ENCODE measurements around the gene BCAP29. TPM values are rescaled to one million over a fixed set of nuclear protein-coding genes. Genes with fewer than 3 reads are reported as not detected.
"Not testable (repeated sequence)": the region's sequence is repeated elsewhere in the genome, so short reads cannot be mapped to it uniquely, and the experiment has no call there.

BCAP29 gene
- polyA plus RNA-seq (ENCODE audit: insufficient read length), result 42.0 TPM

DNA sequence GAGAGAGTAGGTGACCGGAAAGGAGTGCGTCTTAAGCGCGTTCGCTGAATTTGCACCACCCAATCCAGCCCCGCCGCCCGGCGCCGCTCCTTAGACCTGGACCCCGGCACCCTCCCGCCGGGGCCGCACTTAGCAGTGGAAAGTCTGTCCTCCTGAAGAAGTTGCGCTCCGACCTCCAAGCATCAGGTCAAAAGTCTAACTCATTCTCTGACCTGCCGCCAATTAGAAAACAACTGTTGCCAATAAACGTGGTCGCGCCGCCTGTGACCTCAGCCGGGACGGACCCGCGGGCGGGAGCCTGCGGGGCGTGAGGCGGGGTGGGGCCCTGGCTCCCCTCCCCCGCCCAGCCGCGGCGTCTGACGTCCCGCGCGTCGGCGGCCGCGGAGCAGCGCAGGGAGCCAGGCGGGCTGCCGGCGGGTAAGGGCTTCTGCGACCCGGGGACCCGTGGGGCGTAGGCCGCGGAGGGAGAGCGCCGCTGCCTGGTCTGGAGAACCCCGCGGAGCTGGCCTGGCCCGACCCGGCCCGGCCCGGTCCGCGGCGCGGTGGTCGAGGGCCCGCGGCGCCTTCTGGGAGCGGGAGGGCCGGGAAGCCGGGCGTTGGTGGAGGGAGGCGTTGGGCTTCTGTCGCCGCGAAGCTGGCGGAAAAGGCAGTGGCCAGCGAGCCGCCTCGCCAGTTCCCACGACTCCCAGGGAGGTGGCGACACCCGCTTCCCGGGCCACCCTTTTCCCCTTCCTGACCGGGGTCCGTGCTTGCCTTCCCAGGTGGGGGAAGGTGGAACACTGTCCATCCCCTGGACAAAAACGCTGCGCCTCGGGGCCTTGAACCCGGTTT, at the start of gene BCAP29:
Gene BCAP29 (plus strand): TSS at position 362 of the 831 bp plus-strand sequence. CDS start 527 bp downstream, outside the sequence.
- peak; percentile 31 for DNase-seq (ENCODE audit: low read depth)

- no peak for DNase-seq (ENCODE audit: low read depth)
Measured at GRCh38 chr7:107530751-107531150, 49.3 kb upstream of the BCAP29 start.

GRCh38 chr7:107534139-107534538, 45.9 kb upstream of the BCAP29 start:
- DNase-seq (ENCODE audit: low read depth), result no peak

- not testable (repeated sequence) for DNase-seq (ENCODE audit: low read depth)
Measured at GRCh38 chr7:107537228-107537627, 42.8 kb upstream of the BCAP29 start.

DNA sequence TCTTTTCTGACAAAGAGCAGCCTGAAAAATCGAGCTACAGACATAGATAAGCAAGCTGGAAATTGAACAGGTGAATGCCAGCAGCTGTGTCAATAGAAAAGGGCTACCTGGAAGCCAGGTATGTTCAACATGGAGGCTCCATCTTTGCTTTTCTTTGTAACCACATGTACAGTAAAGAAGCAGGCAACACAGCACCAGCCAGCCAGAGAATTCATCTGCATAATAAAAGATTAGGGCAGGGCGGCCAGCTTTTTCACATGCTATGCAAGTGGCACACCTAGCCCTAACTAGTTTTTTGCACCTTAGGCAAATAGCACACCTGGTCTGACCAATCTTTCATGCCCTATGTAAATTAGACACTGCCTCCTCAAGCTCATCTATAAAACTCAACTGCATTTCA, 42.0 kb upstream of the BCAP29 start:
- no peak for DNase-seq (ENCODE audit: low read depth)

DNA sequence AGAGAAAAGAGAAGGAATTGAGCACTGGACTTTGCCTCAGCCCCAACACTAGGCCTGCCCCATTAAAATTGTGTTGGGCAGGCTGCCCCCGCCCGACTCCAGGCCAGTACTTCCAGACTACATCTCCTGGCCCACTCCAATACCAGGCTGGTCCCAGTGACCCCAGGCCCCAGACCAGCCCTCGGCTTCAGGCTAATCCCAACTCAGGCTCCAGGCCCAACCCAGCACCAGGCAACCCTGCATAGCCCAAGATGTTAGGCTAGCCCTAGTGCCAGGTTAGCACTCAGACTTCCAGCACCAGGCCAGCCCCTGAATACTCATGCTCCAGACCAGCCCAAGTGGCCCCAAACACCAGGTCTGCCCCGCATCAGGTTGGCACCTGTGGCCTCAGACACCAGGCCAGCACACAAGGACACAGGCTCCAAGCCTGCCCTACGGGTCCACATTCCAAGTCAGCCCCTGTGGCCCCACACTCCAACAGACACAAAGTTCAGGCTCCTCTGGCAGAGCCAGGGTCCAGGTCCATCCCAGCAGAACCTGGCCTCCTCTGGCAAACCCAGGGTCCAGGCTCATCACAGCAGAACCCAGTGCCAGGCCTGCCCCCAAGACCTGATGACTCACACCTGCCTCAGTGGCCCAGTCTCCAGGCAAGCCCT, 36.6 kb upstream of the BCAP29 start:
- DNase-seq (ENCODE audit: low read depth), result no peak

DNA sequence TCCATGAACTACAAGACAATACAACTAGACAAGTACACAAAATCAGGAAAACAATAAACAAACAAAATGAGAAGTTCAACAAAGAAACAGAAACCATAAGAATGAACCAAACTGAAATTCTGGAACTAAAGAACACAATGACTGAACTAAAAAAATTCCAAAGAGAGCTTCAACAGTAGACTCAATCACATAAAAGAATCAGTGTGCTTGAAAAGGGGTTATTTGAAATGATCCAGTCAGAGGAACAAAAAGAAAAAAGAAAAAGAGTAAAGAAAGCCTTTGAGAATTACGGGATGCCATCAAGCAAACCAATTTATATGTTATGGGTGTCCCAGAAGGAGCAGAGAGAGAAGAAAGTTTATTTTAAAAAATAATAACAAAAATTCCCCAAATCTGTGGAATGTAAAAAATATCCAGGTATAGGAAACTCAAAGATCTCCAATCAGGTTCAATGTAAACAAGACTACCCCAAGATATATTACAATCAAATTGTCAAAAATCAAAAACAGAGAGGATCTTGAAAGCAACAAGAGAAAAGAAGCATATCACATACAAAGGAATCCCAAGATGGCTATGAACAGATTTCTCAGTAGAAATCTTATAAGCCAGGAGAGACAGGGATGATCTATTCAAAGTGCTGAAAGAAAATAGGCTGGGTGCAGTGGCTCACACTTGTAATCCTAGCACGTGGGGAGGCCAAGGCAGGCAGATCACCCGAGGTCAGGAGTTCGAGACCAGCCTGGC, 35.0 kb upstream of the BCAP29 start:
- DNase-seq (ENCODE audit: low read depth), result no peak

DNA sequence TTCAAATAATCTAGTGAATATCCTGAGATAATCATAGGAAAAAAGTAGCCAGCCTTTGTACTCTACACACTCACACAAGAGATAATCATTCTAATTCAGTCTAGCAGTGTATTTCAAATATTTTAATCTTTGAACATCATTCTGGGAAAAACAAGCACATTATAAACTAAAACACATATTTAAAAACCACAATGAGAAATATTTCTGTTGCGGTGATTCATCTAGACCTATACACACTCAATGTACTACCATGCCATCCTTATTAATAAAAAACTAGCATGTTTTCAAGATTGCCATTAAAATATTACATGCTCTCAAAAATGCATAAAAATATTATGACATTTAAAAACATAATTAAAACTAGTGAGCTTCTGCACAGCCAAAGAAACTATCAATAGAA, 28.1 kb upstream of the BCAP29 start:
- no peak for DNase-seq (ENCODE audit: low read depth)

- DNase-seq (ENCODE audit: low read depth), result no peak
Measured at GRCh38 chr7:107555893-107556292, 24.2 kb upstream of the BCAP29 start.

DNA sequence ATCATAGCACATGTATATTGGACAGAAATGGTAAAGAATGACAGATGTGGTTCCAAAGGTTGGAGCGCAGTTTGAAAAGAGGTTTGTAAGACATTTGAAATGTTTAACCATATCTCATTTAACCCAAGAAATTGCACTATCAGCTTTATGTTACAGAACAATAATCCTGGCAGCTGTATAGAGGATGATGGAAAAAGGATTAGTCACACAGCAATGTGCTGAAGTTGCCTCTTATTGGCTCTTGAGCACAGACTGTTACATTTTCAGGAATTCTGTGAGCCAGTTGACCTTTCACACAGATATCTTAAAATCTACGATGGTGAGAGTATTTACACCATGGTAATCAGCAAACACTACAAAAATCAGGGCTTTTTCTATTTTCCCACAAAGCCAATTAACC, 20.2 kb upstream of the BCAP29 start:
- no peak for DNase-seq (ENCODE audit: low read depth)

GRCh38 chr7:107560898-107561516, 19.0 kb upstream of the BCAP29 start:
- no peak for DNase-seq (ENCODE audit: low read depth)

DNA sequence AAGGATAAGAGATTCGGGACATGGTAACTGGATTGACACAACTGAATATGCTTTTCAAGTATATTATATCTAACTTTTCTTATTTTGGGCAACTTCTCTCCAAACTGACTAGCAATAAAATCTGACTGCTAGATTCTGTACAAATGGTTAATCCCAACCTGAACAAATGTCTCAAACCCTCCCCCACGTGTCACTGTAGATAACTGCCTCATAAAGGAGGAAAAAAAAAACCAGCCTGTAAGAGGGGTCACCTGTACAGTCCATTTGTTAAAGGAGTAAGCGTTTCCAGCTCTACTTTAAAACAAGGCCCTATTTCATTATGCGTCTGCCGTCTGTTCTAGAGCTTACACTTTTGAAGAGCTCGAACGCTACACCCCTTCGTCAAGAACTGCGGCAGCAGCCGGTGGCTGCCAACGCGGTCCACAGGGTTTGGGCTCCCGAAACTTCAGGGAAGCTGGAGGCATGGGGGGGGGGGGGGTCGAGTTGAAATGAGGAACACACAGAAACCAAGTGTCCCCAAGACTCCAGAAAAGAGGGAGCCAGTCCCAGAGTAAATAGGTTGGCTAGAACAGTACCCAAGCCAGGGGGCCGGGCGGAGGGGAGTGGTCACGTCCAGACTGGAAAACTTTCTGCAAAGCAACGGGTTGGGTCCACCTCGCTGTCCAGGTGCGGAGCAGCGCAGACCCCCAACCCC, 16.8 kb upstream of the BCAP29 start:
- DNase-seq (ENCODE audit: low read depth), result no peak

DNA sequence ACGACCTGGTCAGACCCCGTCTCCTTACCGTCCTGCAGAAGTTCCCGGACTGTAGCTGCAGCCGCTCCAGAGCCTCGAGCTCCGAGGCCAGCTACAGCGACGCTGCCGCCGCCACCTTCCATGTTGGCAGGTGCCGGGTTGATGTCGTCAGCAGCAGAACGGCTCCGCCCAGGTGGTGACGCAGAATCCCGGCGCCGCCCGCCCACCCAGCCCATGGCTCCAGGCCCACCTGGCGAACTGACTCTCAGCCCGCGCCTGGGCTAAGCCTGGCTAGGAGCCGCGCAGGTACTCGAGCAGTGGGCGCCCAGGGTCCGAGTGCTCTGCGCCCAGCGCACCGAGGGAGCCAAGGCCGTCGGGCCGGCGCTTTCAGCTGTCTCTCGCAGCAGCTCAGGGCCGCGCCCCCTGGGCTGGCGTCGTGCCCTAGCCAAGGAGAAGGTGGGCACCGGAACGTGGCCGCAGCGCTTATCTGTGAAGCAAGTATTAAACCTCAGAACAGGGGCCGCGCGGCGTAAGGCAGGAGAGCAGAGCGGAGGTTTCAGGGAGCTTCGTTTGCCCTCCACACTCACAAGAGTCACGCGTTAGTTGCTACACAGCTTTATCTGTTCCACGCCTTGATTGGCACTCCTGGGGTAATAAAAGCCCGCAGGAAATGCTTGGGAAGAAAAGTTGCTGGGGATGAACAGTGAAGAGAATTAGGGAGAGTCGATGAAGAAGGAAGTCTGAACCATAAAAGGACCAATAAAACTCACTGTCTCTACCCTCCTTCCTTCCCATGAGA, 16.1 kb upstream of the BCAP29 start, which contains the start of the genes COG5 and DUS4L:
Gene COG5 (minus strand): TSS at position 146 of the 778 bp plus-strand sequence. CDS start 24 bp downstream, at position 122.
Gene DUS4L (plus strand): TSS at position 197 of the 778 bp plus-strand sequence. CDS start 3,100 bp downstream, outside the sequence.
- peak; percentile 44 for DNase-seq (ENCODE audit: low read depth)

GRCh38 chr7:107564553-107565298, 15.3 kb upstream of the BCAP29 start:
- no peak for DNase-seq (ENCODE audit: low read depth)

GRCh38 chr7:107570298-107570697, 9.7 kb upstream of the BCAP29 start:
- no peak for DNase-seq (ENCODE audit: low read depth)

- DNase-seq (ENCODE audit: low read depth), result no peak
Measured at GRCh38 chr7:107573537-107573936, 6.5 kb upstream of the BCAP29 start.

DNA sequence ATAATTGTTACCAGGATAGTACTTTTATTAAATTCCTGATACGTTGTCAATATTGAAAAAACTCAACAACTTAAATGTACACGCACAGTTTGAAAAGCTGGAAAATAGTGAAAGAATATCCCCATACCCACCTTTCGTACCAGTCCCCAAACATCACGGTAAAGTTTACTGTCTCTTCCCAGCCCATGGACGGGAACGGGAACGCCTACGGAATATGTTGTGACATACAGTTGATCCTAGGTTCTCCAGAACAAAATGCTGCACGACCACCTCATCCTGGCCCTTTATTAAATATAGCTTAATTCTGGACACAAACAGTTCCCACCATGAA, 527 bp upstream of the BCAP29 start:
- no peak for DNase-seq (ENCODE audit: low read depth)

DNA sequence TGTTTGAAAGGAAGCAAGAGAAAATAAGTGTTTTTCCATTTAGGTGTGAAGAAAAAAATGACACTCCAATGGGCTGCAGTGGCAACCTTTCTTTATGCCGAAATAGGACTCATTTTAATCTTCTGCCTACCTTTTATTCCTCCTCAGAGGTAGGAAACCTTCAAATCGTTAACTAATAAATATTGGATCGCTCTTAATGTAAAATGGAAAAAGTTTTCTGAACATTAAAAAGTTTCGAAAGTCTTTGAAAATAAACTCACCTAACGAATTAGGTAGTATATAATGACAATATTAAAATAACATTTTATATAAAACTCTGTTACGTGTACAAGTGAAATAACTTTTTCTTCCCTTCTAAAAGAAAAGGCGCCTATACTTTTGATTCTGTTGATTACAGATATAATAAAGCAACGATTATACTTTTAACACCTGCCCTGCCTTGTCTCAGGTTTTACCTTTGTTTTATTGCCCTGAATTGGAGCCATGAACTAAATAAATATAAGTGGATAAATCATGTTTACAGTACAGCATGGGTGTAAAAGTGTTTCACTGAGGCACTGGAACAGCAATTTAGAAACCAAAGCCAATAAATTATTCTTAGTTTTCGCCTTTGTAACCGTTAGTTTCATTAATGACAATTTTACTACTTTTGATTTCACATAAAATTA, 804 bp downstream of the BCAP29 start:
- DNase-seq (ENCODE audit: low read depth), result no peak

DNA sequence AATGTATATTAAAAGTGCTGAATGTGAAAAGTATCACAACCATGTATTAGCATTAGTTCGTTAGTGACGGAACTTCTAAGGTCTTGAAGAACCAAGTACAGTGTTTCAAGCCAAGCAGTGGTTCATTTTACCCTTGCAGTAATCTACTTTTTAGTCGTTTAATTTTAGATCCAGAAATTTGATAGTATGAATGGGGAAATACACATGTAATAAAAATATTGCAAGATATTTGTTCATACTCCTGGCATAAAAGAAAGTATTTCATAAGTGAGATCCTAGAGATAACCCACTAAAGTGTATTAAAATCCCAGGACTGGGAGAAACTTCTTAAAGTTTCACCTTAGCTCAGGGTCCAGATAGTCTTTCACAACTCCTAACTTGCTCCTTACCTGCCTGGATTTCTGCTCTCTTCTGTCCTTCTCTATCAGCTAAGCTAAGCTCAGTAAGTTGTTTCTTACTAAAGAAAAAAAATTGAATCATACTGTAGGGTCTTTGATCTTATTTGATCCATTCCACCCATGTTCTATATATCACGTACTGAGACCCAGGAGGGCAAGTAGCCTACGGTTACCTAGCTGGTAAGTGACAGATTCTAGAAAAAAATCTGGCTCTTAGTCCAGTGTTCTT, 1.5 kb downstream of the BCAP29 start:
- no peak for DNase-seq (ENCODE audit: low read depth)

Data from forelimb muscle (tissue), 1 donor.